Measurements from ENCODE around the gene COG3. TPM values are rescaled to one million over a fixed set of nuclear protein-coding genes. Genes with fewer than 3 reads are reported as not detected.

Gene COG3
- total and polyA plus RNA-seq, 2 experiments from 2014 or later: 17.1 to 23.9 TPM

GRCh38 chr13:45448965-45449559 is 15.7 kb upstream of the COG3 start:
- Mint-ChIP-seq H3K36me3 (ENCODE audit: low read depth) (no peaks in the 10 kb centered on the region), H3K4me1 (peaks cover 5% of the 10 kb centered on the region; the same call in 1 of the 3 replicates)

More at GRCh38 chr13:45448965-45449559, 15.7 kb upstream of the COG3 start:
- Mint-ChIP-seq H3K4me3 (no peak overlapping the region), H3K27me3 (ENCODE audit: insufficient read depth, low read depth, poor library complexity) (peaks cover 8% of the 10 kb centered on the region), H3K27ac (no peak overlapping the region), H3K9me3 (no peaks in the 10 kb centered on the region)
- Histone ChIP-seq H4K20me1 (replicated peaks; ENCODE audit: insufficient read depth) (no peaks in the 10 kb centered on the region), H3K79me2 (replicated peaks; ENCODE audit: insufficient read depth) (no peaks in the 10 kb centered on the region), H3K4me3 (no peak overlapping the region), H3K27ac (ENCODE audit: low read depth) (no peak overlapping the region), H3K4me1 (ENCODE audit: insufficient read depth) (peaks cover 7% of the 10 kb centered on the region; the same call in 1 of the 2 replicates), H3K9me2 (ENCODE audit: insufficient read depth) (no peaks in the 10 kb centered on the region), H3K4me2 (no peak overlapping the region), H3K36me3 (ENCODE audit: insufficient read depth) (no peaks in the 10 kb centered on the region), H3K27me3 (ENCODE audit: insufficient read depth) (no peaks in the 10 kb centered on the region), H3F3A (replicated peaks; ENCODE audit: low read depth) (no peaks in the 10 kb centered on the region), H2AFZ (no peak overlapping the region)
- ATAC-seq (no peak), DNase-seq (ENCODE audit: low spot score) (no peak)
- TF ChIP-seq CREB1 (CRISPR knock-in tag; IDR thresholded peaks at IDR 0.05; ENCODE audit: low read depth) (no peak), EZH2phosphoT487 (IDR thresholded peaks at IDR 0.05; ENCODE audit: unreplicated experiment) (no peak), POLR2AphosphoS5 (IDR thresholded peaks at IDR 0.05; ENCODE audit: low read depth) (no peak), ZNF462 (CRISPR knock-in tag; IDR thresholded peaks at IDR 0.05) (no peak), ETS1 (IDR thresholded peaks at IDR 0.05) (no peak), STAT1 (IDR thresholded peaks at IDR 0.05; ENCODE audit: unreplicated experiment) (no peak), EZH2 (IDR thresholded peaks at IDR 0.05; ENCODE audit: low read depth, unreplicated experiment) (no peak), ZNF114 (CRISPR knock-in tag; IDR thresholded peaks at IDR 0.05) (no peak), REST (IDR thresholded peaks at IDR 0.05; ENCODE audit: unreplicated experiment) (no peak), ZNF331 (CRISPR knock-in tag; IDR thresholded peaks at IDR 0.05; ENCODE audit: low read depth) (no peak), JUNB (IDR thresholded peaks at IDR 0.05; ENCODE audit: unreplicated experiment) (no peak)

All from GM23338 (cell line).